Endothelial cell of umbilical vein (primary cell): ENCODE data around the gene FUT7. TPM values are rescaled to one million over a fixed set of nuclear protein-coding genes. Genes with fewer than 3 reads are reported as not detected.
A peak's percentile ranks its signal among the peaks of the same experiment; 100 is the strongest.

Experiments used
- BruUV-seq: library from RNA; stranded (reverse); fragments of 400-500 nt; replicated peaks from 2 replicates; lab custom pipeline; 2021; lab: Mats Ljungman, UMichigan
- CTCF ChIA-PET: fragments of 300-600, 350-600 bp; sonication (Branson Sonifier 250); formaldehyde crosslinking; loops from one replicate; lab custom pipeline; 2021; ENCODE audit warnings: antibody characterized with exemption, inconsistent platforms; lab: Charles Lee
- POLR2A ChIA-PET: fragments of 300-600, 350-600 bp; sonication (Branson Sonifier 250); formaldehyde crosslinking; loops from one replicate; lab custom pipeline; 2021; ENCODE audit warnings: antibody characterized with exemption, inconsistent platforms; lab: Charles Lee
- DNase-seq: peaks from one replicate; pipeline ENCODE4 v3.0.0-alpha.2; 2011; ENCODE audit warnings: low read depth, low spot score
- FAIRE-seq: peaks from 2 replicates; lab custom pipeline; 2011; peaks lifted over from hg19 to GRCh38; lab: Jason Lieb, UNC
- H2AFZ ChIP-seq: 2 replicates; pipeline ENCODE4 v1.6.0; 2012; ENCODE audit warnings: low read depth, low read length, control low read depth, inconsistent platforms
- H3K27ac ChIP-seq: 2 replicates; pipeline ENCODE4 v1.5.1; 2011; ENCODE audit warnings: low read depth, mild to moderate bottlenecking, control low read depth, low read length, moderate library complexity; ENCODE audit not compliant: insufficient read depth
- H3K27me3 ChIP-seq, 2 experiments: 2 replicates each; pipeline versions ENCODE4 v1.6.0 to v1.6.1; 2011; ENCODE audit warnings: low read length in 2 of 2, mixed read lengths in 1 of 2; ENCODE audit not compliant: control insufficient read depth in 2 of 2, insufficient read depth in 2 of 2
- H3K36me3 ChIP-seq, 2 experiments: 2 replicates in 1 of 2; 3 replicates in 1 of 2; pipeline ENCODE4 v1.5.1; 2011; ENCODE audit warnings: low read length in 2 of 2, mild to moderate bottlenecking in 1 of 2, moderate library complexity in 1 of 2; ENCODE audit not compliant: control insufficient read depth in 2 of 2, insufficient read depth in 2 of 2; ENCODE audit errors: extremely low read depth in 1 of 2
- H3K4me1 ChIP-seq: 3 replicates; pipeline ENCODE4 v1.5.1; 2011; ENCODE audit warnings: mild to moderate bottlenecking, low read length; ENCODE audit not compliant: control insufficient read depth, insufficient read depth; ENCODE audit errors: extremely low read depth
- H3K4me2 ChIP-seq: 2 replicates; pipeline ENCODE4 v1.6.1; 2011; ENCODE audit warnings: low read length, control low read depth, mixed read lengths; ENCODE audit not compliant: insufficient read depth
- H3K4me3 ChIP-seq, 3 experiments: fragments of 200-600 bp in 1 of 3; sonication (generic), shearing (Covaris generic) in 1 of 3; replicated peaks in 1 of 3; 2 replicates each; pipeline ENCODE4 v1.5.1; 2011 to 2016; ENCODE audit warnings: control low read depth in 3 of 3, low read length in 3 of 3, mild to moderate bottlenecking in 2 of 3, inconsistent platforms in 1 of 3, low read depth in 1 of 3, moderate library complexity in 1 of 3; ENCODE audit not compliant: insufficient read depth in 1 of 3
- H3K79me2 ChIP-seq: 2 replicates; pipeline ENCODE4 v1.6.0; 2012; ENCODE audit warnings: low read length, inconsistent platforms; ENCODE audit not compliant: control insufficient read depth, insufficient read depth
- H3K9ac ChIP-seq: replicated peaks from 2 replicates; pipeline ENCODE3; 2011; ENCODE audit warnings: low read length, control low read depth; ENCODE audit not compliant: insufficient read depth; ENCODE audit errors: extremely low read depth
- H3K9me1 ChIP-seq: replicated peaks from 3 replicates; pipeline ENCODE4 v1.6.0; 2011; ENCODE audit warnings: mild to moderate bottlenecking, low read length; ENCODE audit not compliant: control insufficient read depth, insufficient read depth; ENCODE audit errors: extremely low read depth
- H3K9me3 ChIP-seq: replicated peaks from 2 replicates; pipeline ENCODE4 v1.5.1; 2012; ENCODE audit warnings: low read length, inconsistent platforms; ENCODE audit not compliant: control insufficient read depth, insufficient read depth
- H4K20me1 ChIP-seq: replicated peaks from 2 replicates; pipeline ENCODE3; 2011; ENCODE audit warnings: mild to moderate bottlenecking, low read length; ENCODE audit not compliant: control insufficient read depth, insufficient read depth; ENCODE audit errors: extremely low read depth
- CTCF ChIP-seq, 2 donors: IDR thresholded peaks; 1 replicate in 1 of 2; 2 replicates in 1 of 2; pipeline ENCODE4 v1.5.1; 2011; ENCODE audit warnings: low read length in 2 of 2, mild to moderate bottlenecking in 2 of 2, moderate library complexity in 2 of 2, control low read depth in 1 of 2, inconsistent platforms in 1 of 2, low read depth in 1 of 2; ENCODE audit not compliant: insufficient read depth in 1 of 2; ENCODE audit errors: extremely low read depth in 1 of 2
- EZH2 ChIP-seq: IDR thresholded peaks from 2 replicates; pipeline ENCODE4 v1.6.1; 2012; ENCODE audit warnings: borderline replicate concordance, low read depth, mild to moderate bottlenecking, moderate library complexity, low read length, inconsistent platforms; ENCODE audit not compliant: severe bottlenecking
- FOS ChIP-seq: IDR thresholded peaks from 2 replicates; pipeline ENCODE4 v1.6.1; 2011; ENCODE audit warnings: mild to moderate bottlenecking, low read length, moderate library complexity, borderline replicate concordance; ENCODE audit not compliant: insufficient read depth
- GATA2 ChIP-seq: IDR thresholded peaks from 2 replicates; pipeline ENCODE4 v1.7.0; 2011; ENCODE audit warnings: low read depth, mild to moderate bottlenecking, moderate library complexity, mixed read lengths, low read length; ENCODE audit not compliant: insufficient read length, insufficient read depth
- JUN ChIP-seq: IDR thresholded peaks from 2 replicates; pipeline ENCODE4 v1.6.1; 2011; ENCODE audit warnings: borderline replicate concordance, low read depth; ENCODE audit not compliant: insufficient read length, insufficient read depth
- MYC ChIP-seq: IDR thresholded peaks from one replicate; pipeline ENCODE4 v1.6.1; 2011; ENCODE audit warnings: mild to moderate bottlenecking, low read depth, low read length
- POLR2A ChIP-seq: IDR thresholded peaks from 2 replicates; pipeline ENCODE4 v1.6.1; 2012; ENCODE audit warnings: low read depth, mild to moderate bottlenecking, control low read depth, low read length
- POLR2AphosphoS5 ChIP-seq: IDR thresholded peaks from 2 replicates; pipeline ENCODE4 v1.6.1; 2012; ENCODE audit warnings: low read depth, mild to moderate bottlenecking, control low read depth, low read length, moderate library complexity; ENCODE audit not compliant: insufficient read depth
- dilution Hi-C: fragments of 300-500 bp; cut with MboI; formaldehyde crosslinking; loops from one replicate; pipeline ENCODE4 v1.15.0; 2019; ENCODE audit warnings: low sequenced_read_pairs; ENCODE audit not compliant: extremely low pct_ligation_motif_present
- intact Hi-C: fragments of 100-400 bp; cut with micrococcal nuclease; formaldehyde crosslinking; loops from one replicate; pipeline ENCODE4 v1.10.0; 2022
- polyA plus RNA-seq, 4 experiments: library from polyadenylated mRNA; depleted of rRNA in 3 of 4; stranded (reverse) in 3 of 4; unstranded in 1 of 4; fragments of >200 nt; gene quantifications; 2 replicates each; pipeline versions ENCODE4 v1.2.1 to v1.2.3, GENCODE V29; 2011 to 2012; ENCODE audit warnings: missing spikeins in 1 of 4
- total RNA-seq: library from RNA; stranded (reverse); gene quantifications from 2 replicates; pipeline ENCODE4 v1.2.3, GENCODE V29; 2021
- TF ChIP-seq, protein P1 (sequence below): IDR thresholded peaks from 2 replicates; pipeline ENCODE4 v1.6.1; 2011; ENCODE audit not compliant: insufficient read depth, insufficient read length

FUT7 gene
- total and polyA plus RNA-seq, 2 donors (not counting 3 experiments of a cell fraction or from before 2014, with no cell fraction given) = not detected

DNA sequence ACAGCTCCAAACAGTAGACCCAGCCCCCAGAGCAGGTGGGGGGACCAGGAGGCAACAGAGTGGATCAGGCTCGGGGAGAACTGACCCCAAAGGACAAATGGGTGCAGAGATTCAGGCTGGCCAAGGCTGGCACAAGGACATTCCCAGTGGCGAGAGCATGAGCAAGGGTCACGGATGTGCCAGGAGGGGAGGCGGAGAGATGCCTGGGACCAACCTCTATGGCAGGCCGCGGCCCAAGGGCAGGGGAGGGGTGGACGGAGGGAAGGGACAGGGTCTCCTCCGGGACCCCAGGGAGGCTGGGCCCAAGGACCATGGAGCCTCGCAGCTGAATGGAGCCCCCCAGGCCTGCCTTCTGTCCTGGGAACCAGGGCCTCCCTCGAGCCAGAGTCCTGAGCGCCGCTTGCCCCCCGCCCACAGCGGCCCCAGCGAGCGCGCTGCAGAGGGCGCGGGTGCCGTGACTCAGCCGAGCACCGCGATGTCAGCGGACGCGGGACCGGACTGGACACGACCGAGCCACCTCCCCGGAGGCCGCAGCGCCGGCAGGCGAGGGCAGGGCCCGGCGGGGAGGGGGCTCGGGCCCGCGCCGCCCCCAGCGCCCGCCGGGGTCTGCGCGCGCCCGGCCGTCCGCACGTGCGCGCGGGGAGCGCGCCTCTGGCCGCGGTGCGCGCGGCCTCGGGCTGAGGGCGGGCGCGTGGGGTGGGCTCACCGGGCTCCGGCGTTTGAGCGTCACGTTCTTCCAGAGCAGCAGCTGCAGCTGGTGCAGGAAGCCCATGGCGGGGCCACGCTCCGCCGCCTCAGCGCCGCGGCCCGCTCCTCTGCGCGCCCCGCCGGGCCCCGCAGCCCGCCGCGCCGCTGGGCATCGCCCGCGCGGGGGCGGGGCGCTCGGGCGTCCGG lies 4.3 kb downstream of the FUT7 start, which contains the start of gene ABCA2:
Gene ABCA2 (minus strand): TSS at position 869 of the 894 bp plus-strand sequence. CDS start 97 bp downstream, at position 772.
- TF ChIP-seq, protein P1, sequence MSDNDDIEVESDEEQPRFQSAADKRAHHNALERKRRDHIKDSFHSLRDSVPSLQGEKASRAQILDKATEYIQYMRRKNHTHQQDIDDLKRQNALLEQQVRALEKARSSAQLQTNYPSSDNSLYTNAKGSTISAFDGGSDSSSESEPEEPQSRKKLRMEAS = no peak
- TF ChIP-seq POLR2AphosphoS5 (peak; percentile 9), FOS (no peak)
- ChIA-PET CTCF (interaction anchor here (0.8 to 4.5 kb wide), 11 partner anchors 8 to 250 kb away, joined by 3 to 28 read pairs (median 4); partner anchors contain the start of gene SAPCD2), POLR2A (no interaction called here)
- Histone ChIP-seq H3K4me3 (peak within 1 kb of the TSS; percentile 24 to 43 (median 34)), H3K4me2 (peak within 1 kb of the TSS; percentile 76), H3K79me2 (no peaks in the 10 kb centered on the region), H3K9me1 (no peaks in the 10 kb centered on the region), H2AFZ (peak within 1 kb of the TSS; percentile 72), H3K9ac (no peak within 1 kb of the TSS), H3K9me3 (no peaks in the 10 kb centered on the region), H3K27ac (no peak within 1 kb of the TSS), H3K36me3 (no peaks in the 10 kb centered on the region), H4K20me1 (no peaks in the 10 kb centered on the region), H3K27me3 (no peaks in the 10 kb centered on the region), H3K4me1 (peaks cover 12% of the 10 kb centered on the region)
- FAIRE-seq = no peak
- DNase-seq = no peak
- no TSS peak for BruUV-seq
- dilution Hi-C loops (no loop called here), intact Hi-C loops (loop anchor here (2.0 kb wide), 3 partner anchors 17 to 59 kb away; partner anchors contain the start of gene MAN1B1)

DNA sequence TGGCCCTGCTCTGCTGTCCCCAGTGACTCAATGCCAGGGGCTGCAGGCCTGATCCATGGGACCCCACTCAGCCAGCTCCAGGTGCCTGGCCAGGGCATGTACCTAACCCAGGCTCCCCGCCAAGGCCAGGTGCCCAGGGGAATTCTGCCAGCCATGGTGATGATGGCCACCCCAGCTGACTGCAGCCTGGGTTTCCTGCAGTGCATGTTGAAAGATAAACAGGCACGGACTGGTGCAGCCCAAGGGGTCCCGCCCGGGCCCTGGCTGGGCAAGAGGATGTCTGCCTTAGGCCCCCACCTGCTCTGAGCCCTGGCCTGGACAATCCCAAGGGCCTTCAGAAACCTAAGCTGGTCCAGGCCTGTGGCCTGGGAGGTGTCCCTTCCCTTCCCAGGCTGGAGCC lies 5.1 kb downstream of the FUT7 start:
- Histone ChIP-seq H3K9me3 (no peaks in the 10 kb centered on the region), H2AFZ (no peak overlapping the region), H3K27ac (no peak overlapping the region), H3K9me1 (no peaks in the 10 kb centered on the region), H3K4me3 (no peak overlapping the region), H3K9ac (no peak overlapping the region), H3K4me2 (no peak overlapping the region), H4K20me1 (no peaks in the 10 kb centered on the region), H3K27me3 (no peaks in the 10 kb centered on the region), H3K4me1 (peaks cover 12% of the 10 kb centered on the region), H3K79me2 (no peaks in the 10 kb centered on the region), H3K36me3 (no peaks in the 10 kb centered on the region)
- FAIRE-seq (no peak), DNase-seq (no peak)
- no TSS peak for BruUV-seq
- CTCF ChIA-PET = interaction anchor here (0.8 to 4.5 kb wide), 9 partner anchors 8 to 249 kb away, joined by 3 to 28 read pairs (median 4); no protein-coding TSS in a partner anchor
- dilution Hi-C loops = no loop called here
- intact Hi-C loops = no loop called here
- TF ChIP-seq POLR2A = no peak
- TF ChIP-seq, protein P1 = no peak
- no peak for TF ChIP-seq GATA2
- TF ChIP-seq EZH2 = no peak
- no peak for TF ChIP-seq MYC
- no peak for TF ChIP-seq CTCF (IDR thresholded peaks at IDR 0.05; ENCODE audit: extremely low read depth in 1 of 2, insufficient read depth in 1 of 2, low read depth in 1 of 2, low read length in 2 of 2)
- TF ChIP-seq POLR2AphosphoS5 = no peak
- TF ChIP-seq FOS = no peak
- no peak for TF ChIP-seq JUN
- POLR2A ChIA-PET = no interaction called here
